OCI-LY7 (cell line): Measurements from ENCODE around the gene IMMP2L. TPM values are rescaled to one million over a fixed set of nuclear protein-coding genes. Genes with fewer than 3 reads are reported as not detected.

ENCODE experiments used
- BruUV-seq: library from RNA; stranded (reverse); fragments of 400-500 nt; replicated peaks from 2 replicates; lab custom pipeline; 2021; lab: Mats Ljungman, UMichigan
- CTCF ChIA-PET: fragments of 300-600 bp; sonication (Branson Sonifier 250); formaldehyde crosslinking; loops from one replicate; lab custom pipeline; 2022; ENCODE audit warnings: antibody characterized with exemption; ENCODE audit not compliant: unreplicated experiment; lab: Charles Lee
- POLR2A ChIA-PET: fragments of 300-600 bp; sonication (Branson Sonifier 250); formaldehyde crosslinking; loops from one replicate; lab custom pipeline; 2022; ENCODE audit warnings: antibody characterized with exemption; lab: Charles Lee
- DNase-seq: peaks from one replicate; pipeline ENCODE4 v3.0.0-alpha.2; 2015; ENCODE audit warnings: low spot score
- H2AFZ ChIP-seq: fragments of 200-600 bp; sonication (generic), shearing (Covaris generic); 2 replicates; pipeline ENCODE4 v1.6.1; 2014; ENCODE audit warnings: mild to moderate bottlenecking, antibody characterized with exemption, low read length, moderate library complexity
- H3K27ac ChIP-seq: fragments of 200-600 bp; sonication (generic); 2 replicates; pipeline ENCODE4 v1.5.1; 2014; ENCODE audit warnings: mixed run types, low read depth, mild to moderate bottlenecking, moderate library complexity, low read length, inconsistent platforms; ENCODE audit not compliant: poor library complexity, severe bottlenecking
- H3K36me3 ChIP-seq: fragments of 200-600 bp; sonication (generic); 2 replicates; pipeline ENCODE4 v1.6.1; 2014; ENCODE audit warnings: mild to moderate bottlenecking, antibody characterized with exemption, low read length, moderate library complexity, mixed read lengths; ENCODE audit not compliant: insufficient read depth
- H3K4me1 ChIP-seq: fragments of 200-600 bp; sonication (generic); 2 replicates; pipeline ENCODE4 v1.5.1; 2014; ENCODE audit warnings: mild to moderate bottlenecking, low read length; ENCODE audit not compliant: insufficient read depth, poor library complexity, severe bottlenecking
- H3K4me2 ChIP-seq: fragments of 200-600 bp; sonication (generic); 2 replicates; pipeline ENCODE4 v1.6.1; 2014; ENCODE audit warnings: mild to moderate bottlenecking, low read length
- H3K4me3 ChIP-seq: fragments of 200-600 bp; sonication (generic); 2 replicates; pipeline ENCODE4 v1.5.1; 2014; ENCODE audit warnings: mild to moderate bottlenecking, low read depth, low read length; ENCODE audit not compliant: poor library complexity, severe bottlenecking
- H3K79me2 ChIP-seq: fragments of 200-600 bp; sonication (generic); 2 replicates; pipeline ENCODE4 v1.6.1; 2016; ENCODE audit warnings: low read depth, mild to moderate bottlenecking, low read length, moderate library complexity, mixed read lengths; ENCODE audit not compliant: insufficient read depth
- H3K9me2 ChIP-seq: fragments of 200-600 bp; sonication (generic); 2 replicates; pipeline ENCODE4 v1.6.1; 2016; ENCODE audit warnings: mild to moderate bottlenecking, low read length, mixed read lengths; ENCODE audit not compliant: insufficient read depth
- H3K9me3 ChIP-seq: fragments of 200-600 bp; sonication (generic); 2 replicates; pipeline ENCODE4 v1.6.1; 2014; ENCODE audit warnings: mild to moderate bottlenecking, mixed run types, low read length, mixed read lengths
- H4K20me1 ChIP-seq: fragments of 200-600 bp; sonication (generic); 2 replicates; pipeline ENCODE4 v1.6.1; 2014; ENCODE audit warnings: mild to moderate bottlenecking, antibody characterized with exemption, low read length, moderate library complexity, mixed read lengths; ENCODE audit not compliant: insufficient read depth
- CTCF ChIP-seq: fragments of 200-600 bp; sonication (generic); conservative IDR thresholded peaks from 2 replicates; pipeline ENCODE4 v1.5.1; 2014; ENCODE audit warnings: mild to moderate bottlenecking, antibody characterized with exemption, low read length, moderate library complexity, mixed read lengths
- EZH2phosphoT487 ChIP-seq: fragments of 200-600 bp; sonication (generic); IDR thresholded peaks from 2 replicates; pipeline ENCODE4 v1.6.1; 2018; ENCODE audit warnings: low read depth, borderline replicate concordance, mild to moderate bottlenecking, mixed run types, antibody characterized with exemption, low read length, moderate library complexity, mixed read lengths
- intact Hi-C: fragments of 100-400 bp; cut with micrococcal nuclease; formaldehyde crosslinking; loops from one replicate; pipeline ENCODE4 v1.10.0; 2022; ENCODE audit not compliant: unreplicated experiment
- total RNA-seq, 2 experiments: library from RNA; depleted of rRNA in 1 of 2; stranded (reverse); fragments of >200 nt in 1 of 2; shearing (Covaris generic) in 1 of 2; gene quantifications; 2 replicates each; pipeline ENCODE4 v1.2.3, GENCODE V29; 2014 to 2022

The IMMP2L gene
- total RNA-seq, 2 experiments from 2014 or later = 8.0 to 25.4 TPM

- H4K20me1 ChIP-seq = no peaks in the 10 kb centered on the region
- no peaks in the 10 kb centered on the region for H3K36me3 ChIP-seq
- H3K4me1 ChIP-seq = no peaks in the 10 kb centered on the region
- no peaks in the 10 kb centered on the region for H3K79me2 ChIP-seq
- no peak overlapping the region for H2AFZ ChIP-seq
- H3K9me2 ChIP-seq = no peaks in the 10 kb centered on the region
- no peaks in the 10 kb centered on the region for H3K9me3 ChIP-seq
- no peak overlapping the region for H3K27ac ChIP-seq
- no TSS peak for BruUV-seq
- ChIA-PET CTCF (interaction anchor here (0.5 kb wide), 1 partner anchor 57 kb away, joined by 3 read pairs; no protein-coding TSS in a partner anchor), POLR2A (no interaction called here)
- intact Hi-C loops = no loop called here
- H3K4me3 ChIP-seq = no peak overlapping the region
- no peak for DNase-seq
- no peak overlapping the region for H3K4me2 ChIP-seq
- no peak for TF ChIP-seq EZH2phosphoT487
- TF ChIP-seq CTCF = no peak
These were observed 43.0 kb upstream of the IMMP2L start for GRCh38 chr7:111605246-111605645.

GRCh38 chr7:111600091-111600490 lies 37.8 kb upstream of the IMMP2L start:
- H3K9me3 ChIP-seq = no peaks in the 10 kb centered on the region
- TF ChIP-seq CTCF = no peak
- no peak for TF ChIP-seq EZH2phosphoT487
- H4K20me1 ChIP-seq = no peaks in the 10 kb centered on the region
- no peak for DNase-seq
- H3K27ac ChIP-seq = no peak overlapping the region
- no peaks in the 10 kb centered on the region for H3K79me2 ChIP-seq
- ChIA-PET CTCF (no interaction called here), POLR2A (interaction anchor here (0.6 kb wide), 3 partner anchors 14 to 412 kb away, joined by 3 to 4 read pairs (median 3); no protein-coding TSS in a partner anchor)
- H2AFZ ChIP-seq = no peak overlapping the region
- no peaks in the 10 kb centered on the region for H3K9me2 ChIP-seq
- intact Hi-C loops = no loop called here
- H3K36me3 ChIP-seq = no peaks in the 10 kb centered on the region
- H3K4me1 ChIP-seq = no peaks in the 10 kb centered on the region
- H3K4me3 ChIP-seq = no peak overlapping the region
- H3K4me2 ChIP-seq = no peak overlapping the region
- no TSS peak for BruUV-seq

- Histone ChIP-seq H3K27ac (no peak overlapping the region), H3K4me3 (no peak overlapping the region), H2AFZ (no peak overlapping the region), H3K79me2 (no peaks in the 10 kb centered on the region), H3K36me3 (no peaks in the 10 kb centered on the region), H4K20me1 (no peaks in the 10 kb centered on the region), H3K9me3 (no peaks in the 10 kb centered on the region), H3K4me2 (no peak overlapping the region), H3K9me2 (no peaks in the 10 kb centered on the region), H3K4me1 (no peaks in the 10 kb centered on the region)
- intact Hi-C loops = no loop called here
- DNase-seq = no peak
- no TSS peak for BruUV-seq
- ChIA-PET POLR2A (no interaction called here), CTCF (no interaction called here)
- no peak for TF ChIP-seq EZH2phosphoT487
- TF ChIP-seq CTCF = no peak
These were observed 33.5 kb upstream of the IMMP2L start for GRCh38 chr7:111595780-111596179.
